A549 (cell line): ENCODE data around the gene ZFPM1. TPM values are rescaled to one million over a fixed set of nuclear protein-coding genes. Genes with fewer than 3 reads are reported as not detected.

Experiments
- ATAC-seq, 2 experiments: fragments of 200-7000 bp in 1 of 2; fragments of >200 bp in 1 of 2; cut with Nextera tagmentation in 1 of 2; cut with Tn5 transposase in 1 of 2; 3 replicates each; pipeline versions ENCODE4 v1.8.0 to v1.9.1; 2018 to 2020; ENCODE audit warnings: mild to moderate bottlenecking in 1 of 2, moderate library complexity in 1 of 2
- CTCF ChIA-PET: fragments of 300-600 bp; sonication (Branson Sonifier 250); formaldehyde crosslinking; extraction: SDS; loops from one replicate; lab custom pipeline; 2021; ENCODE audit warnings: antibody characterized with exemption, inconsistent platforms; lab: Yijun Ruan, JAX
- POLR2A ChIA-PET: fragments of 350-600 bp; formaldehyde crosslinking; extraction: SDS; loops from one replicate; lab custom pipeline; 2021; ENCODE audit warnings: antibody characterized with exemption, inconsistent platforms; lab: Yijun Ruan, JAX
- DNase-seq, 2 experiments: peaks; one replicate each; pipeline versions ENCODE4 v3.0.0 to v3.0.0-alpha.2; 2011 to 2016; ENCODE audit warnings: low read depth in 1 of 2, low spot score in 1 of 2
- FAIRE-seq: peaks from 2 replicates; lab custom pipeline; 2011; peaks lifted over from hg19 to GRCh38; lab: Jason Lieb, UNC
- H3K27ac ChIP-seq, 2 experiments: fragments of >200 bp; sonication (Bioruptor Twin); formaldehyde crosslinking; 3 replicates each; pipeline ENCODE4 v1.5.1; 2016 to 2017
- H3K4me1 ChIP-seq: fragments of >200 bp; sonication (Bioruptor Twin); formaldehyde crosslinking; 3 replicates; pipeline ENCODE4 v1.6.1; 2016
- H3K4me2 ChIP-seq: fragments of >200 bp; sonication (Bioruptor Twin); formaldehyde crosslinking; 3 replicates; pipeline ENCODE4 v1.6.1; 2016
- H3K4me3 ChIP-seq: fragments of >200 bp; sonication (Bioruptor Twin); formaldehyde crosslinking; 3 replicates; pipeline ENCODE4 v1.5.1; 2016
- H3K9me3 ChIP-seq: fragments of >200 bp; sonication (Bioruptor Twin); formaldehyde crosslinking; 3 replicates; pipeline ENCODE4 v1.6.1; 2016
- ATOH8 ChIP-seq: fragments of 250-450 bp; sonication (Bioruptor Pico); IDR thresholded peaks from 2 replicates; pipeline ENCODE4 v1.5.0; 2020; ENCODE audit warnings: low read depth, mild to moderate bottlenecking, moderate library complexity
- CTCF ChIP-seq: fragments of >200 bp; sonication (Bioruptor Twin); formaldehyde crosslinking; IDR thresholded peaks from 3 replicates; pipeline ENCODE4 v1.5.1; 2016
- EHF ChIP-seq: fragments of 250-450 bp; sonication (Bioruptor Pico); IDR thresholded peaks from 2 replicates; pipeline ENCODE4 v1.5.0; 2020; ENCODE audit warnings: mild to moderate bottlenecking
- EHMT2 ChIP-seq: fragments of 200-600 bp; sonication (generic); IDR thresholded peaks from 2 replicates; pipeline ENCODE4 v1.6.1; 2016; ENCODE audit warnings: antibody characterized with exemption, low read depth, mild to moderate bottlenecking, moderate library complexity
- ELK1 ChIP-seq: fragments of 150-350 bp; IDR thresholded peaks from 2 replicates; pipeline ENCODE4 v1.6.1; 2014; ENCODE audit warnings: low read depth, mild to moderate bottlenecking, low read length
- EP300 ChIP-seq, 2 experiments: fragments of >200 bp; sonication (Bioruptor Twin); formaldehyde crosslinking; IDR thresholded peaks; 2 replicates in 1 of 2; 3 replicates in 1 of 2; pipeline ENCODE4 v1.6.1; 2016 to 2017
- FOSB ChIP-seq: fragments of 250-450 bp; sonication (Bioruptor Pico); IDR thresholded peaks from 2 replicates; pipeline ENCODE4 v1.5.0; 2020; ENCODE audit warnings: mild to moderate bottlenecking, moderate library complexity
- FOSL2 ChIP-seq, 2 experiments: fragments of 450-650 bp in 1 of 2; fragments of >200 bp in 1 of 2; sonication (Bioruptor Twin) in 1 of 2; formaldehyde crosslinking; IDR thresholded peaks; 2 replicates each; pipeline versions ENCODE4 v1.5.0 to v1.6.1; 2016 to 2020; ENCODE audit warnings: mild to moderate bottlenecking in 1 of 2, moderate library complexity in 1 of 2
- HDAC2 ChIP-seq: fragments of 200-600 bp; sonication (generic); IDR thresholded peaks from 2 replicates; pipeline ENCODE4 v1.6.1; 2016
- HMGXB4 ChIP-seq: fragments of 250-450 bp; sonication (Bioruptor Pico); IDR thresholded peaks from 2 replicates; pipeline ENCODE4 v1.5.0; 2021; ENCODE audit warnings: mild to moderate bottlenecking, moderate library complexity, borderline replicate concordance
- HOXA7 ChIP-seq: fragments of 250-450 bp; sonication (Bioruptor Pico); IDR thresholded peaks from 2 replicates; pipeline ENCODE4 v1.5.0; 2020; ENCODE audit warnings: mild to moderate bottlenecking, moderate library complexity
- HOXB5 ChIP-seq: fragments of 250-450 bp; sonication (Bioruptor Pico); IDR thresholded peaks from 2 replicates; pipeline ENCODE4 v1.5.0; 2020; ENCODE audit warnings: mild to moderate bottlenecking, moderate library complexity
- JUN ChIP-seq, 2 experiments: fragments of >200 bp; sonication (Bioruptor Twin); formaldehyde crosslinking; IDR thresholded peaks; 2 replicates in 1 of 2; 3 replicates in 1 of 2; pipeline ENCODE4 v1.6.1; 2016 to 2017
- JUNB ChIP-seq: fragments of >200 bp; sonication (Bioruptor Twin); formaldehyde crosslinking; IDR thresholded peaks from 2 replicates; pipeline ENCODE4 v1.6.1; 2016
- MAZ ChIP-seq: fragments of 150-350 bp; IDR thresholded peaks from 2 replicates; pipeline ENCODE4 v1.6.1; 2014; ENCODE audit warnings: antibody characterized with exemption, low read depth, low read length, borderline replicate concordance
- NFE2L2 ChIP-seq: fragments of 150-350 bp; conservative IDR thresholded peaks from 2 replicates; pipeline ENCODE4 v1.6.1; 2014; ENCODE audit warnings: low read length
- PBX3 ChIP-seq: IDR thresholded peaks from 2 replicates; pipeline ENCODE4 v1.6.1; 2012
- POLR2A ChIP-seq: IDR thresholded peaks from 2 replicates; pipeline ENCODE4 v1.6.1; 2012; ENCODE audit warnings: mild to moderate bottlenecking, low read length
- RAD21 ChIP-seq, 2 experiments: fragments of >200 bp in 1 of 2; sonication (Bioruptor Twin) in 1 of 2; formaldehyde crosslinking in 1 of 2; IDR thresholded peaks in 1 of 2; conservative IDR thresholded peaks in 1 of 2; 2 replicates in 1 of 2; 3 replicates in 1 of 2; pipeline ENCODE4 v1.6.1; 2012 to 2018; ENCODE audit warnings: inconsistent platforms in 1 of 2
- RCOR1 ChIP-seq: fragments of 150-350 bp; IDR thresholded peaks from 2 replicates; pipeline ENCODE4 v1.6.1; 2014; ENCODE audit warnings: antibody characterized with exemption, low read length, low read depth
- RFX5 ChIP-seq: fragments of 450-650 bp; IDR thresholded peaks from 2 replicates; pipeline ENCODE4 v1.7.1; 2014; ENCODE audit warnings: antibody characterized with exemption, mild to moderate bottlenecking, moderate library complexity
- RNF2 ChIP-seq: fragments of 200-600 bp; sonication (generic); IDR thresholded peaks from 2 replicates; pipeline ENCODE4 v1.6.1; 2016; ENCODE audit warnings: low read depth, mild to moderate bottlenecking, antibody characterized with exemption, moderate library complexity, borderline replicate concordance
- SMC3 ChIP-seq: fragments of >200 bp; sonication (Bioruptor Twin); formaldehyde crosslinking; IDR thresholded peaks from 3 replicates; pipeline ENCODE4 v1.6.1; 2018; ENCODE audit warnings: inconsistent platforms
- TFCP2L1 ChIP-seq: fragments of 250-450 bp; sonication (Bioruptor Pico); IDR thresholded peaks from 2 replicates; pipeline ENCODE4 v1.5.0; 2021; ENCODE audit warnings: mild to moderate bottlenecking
- TP53 ChIP-seq: fragments of 250-450 bp; sonication (Bioruptor Pico); IDR thresholded peaks from 2 replicates; pipeline ENCODE4 v1.5.0; 2021; ENCODE audit warnings: mild to moderate bottlenecking, moderate library complexity
- ZSCAN20 ChIP-seq: fragments of 250-450 bp; sonication (Bioruptor Pico); IDR thresholded peaks from 2 replicates; pipeline ENCODE4 v1.8.0; 2022; ENCODE audit warnings: mild to moderate bottlenecking, moderate library complexity
- WGBS: methylation state at CpG from one replicate; pipeline ENCODE4 v1.1.6; 2017; ENCODE audit errors: missing lambda C conversion rate; 5-methylcytosine and 5-hydroxymethylcytosine counted together
- polyA plus RNA-seq, 4 experiments: library from polyadenylated mRNA; depleted of rRNA in 3 of 4; stranded (reverse); fragments of >200 nt; fragmentation: RNase III in 1 of 4; extraction: RNeasy Plus Mini Kit Qiagen cat#74134 plus additional on column Dnase treatment in 1 of 4; gene quantifications; 2 replicates in 3 of 4; 3 replicates in 1 of 4; pipeline ENCODE4 v1.2.3, GENCODE V29; 2011 to 2017

Gene ZFPM1
- polyA plus RNA-seq, 2 of the 4 experiments (the other 2 are of a cell fraction), result 0.36 to 2.5 TPM

- TF ChIP-seq CTCF (peak; percentile 81), HOXB5 (CRISPR knock-in tag) (no peak), ATOH8 (no peak), SMC3 (peak; percentile 90), HOXA7 (no peak), RCOR1 (no peak), JUN (IDR thresholded peaks at IDR 0.05) (peak in 1 of 2 experiments; percentile 53; a peak in 1 of 5 replicates), RFX5 (no peak)
Measured at GRCh38 chr16:88437367-88437964, 15.6 kb upstream of the ZFPM1 start (continued).

GRCh38 chr16:88438084-88438870, 14.8 kb upstream of the ZFPM1 start:
- Histone ChIP-seq H3K27ac (peak overlapping the region in 1 of 2 experiments; percentile 68; a peak in 3 of 6 replicates), H3K4me2 (no peak overlapping the region), H3K4me1 (peaks cover 11% of the 10 kb centered on the region; the same call in 2 of the 3 replicates), H3K4me3 (no peak overlapping the region), H3K9me3 (no peaks in the 10 kb centered on the region)
- ChIA-PET POLR2A (no interaction called here), CTCF (interaction anchor here (0.5 to 4.0 kb wide), 34 partner anchors 9 to 670 kb away, joined by 3 to 27 read pairs (median 3); no protein-coding TSS in a partner anchor)
- TF ChIP-seq TP53 (CRISPR knock-in tag), result no peak
- TF ChIP-seq HDAC2, result no peak
- TF ChIP-seq JUNB, result no peak
- no peak for TF ChIP-seq ZSCAN20
- no peak for TF ChIP-seq EP300 (IDR thresholded peaks at IDR 0.05)
- TF ChIP-seq RNF2, result no peak
- TF ChIP-seq EHF (CRISPR knock-in tag), result no peak
- no peak for TF ChIP-seq NFE2L2
- TF ChIP-seq RCOR1, result no peak
- TF ChIP-seq POLR2A, result no peak
- no peak for TF ChIP-seq RFX5
- no peak for TF ChIP-seq PBX3
- no peak for TF ChIP-seq RAD21 (conservative IDR thresholded peaks at IDR 0.05 in 1 of 2, IDR thresholded peaks at IDR 0.05 in 1 of 2)
- TF ChIP-seq ELK1, result no peak
- TF ChIP-seq FOSB, result no peak
- no peak for TF ChIP-seq FOSL2 (IDR thresholded peaks at IDR 0.05)
- no peak for TF ChIP-seq FOSL2 (CRISPR knock-in tag; IDR thresholded peaks at IDR 0.05)
- no peak for TF ChIP-seq TFCP2L1 (CRISPR knock-in tag)
- TF ChIP-seq HMGXB4 (CRISPR knock-in tag), result no peak
- TF ChIP-seq MAZ, result no peak
- no peak for TF ChIP-seq EHMT2
- no peak for ATAC-seq
- WGBS, result 93% methylated on average over 25 of the region's 32 CpGs
- no peak for FAIRE-seq
- DNase-seq, result no peak
